NOMO-1 treated with DMSO at 0.1 percent for 48 hours (cell line): ENCODE data around the gene MEI1.
"Not testable (repeated sequence)": the region's sequence is repeated elsewhere in the genome, so short reads cannot be mapped to it uniquely, and the experiment has no call there.

Source experiments
- DNase-seq: peaks from one replicate; lab custom pipeline; 2025; ENCODE audit not compliant: unreplicated experiment; lab: John Stamatoyannopoulos, UW

MEI1 gene

DNA sequence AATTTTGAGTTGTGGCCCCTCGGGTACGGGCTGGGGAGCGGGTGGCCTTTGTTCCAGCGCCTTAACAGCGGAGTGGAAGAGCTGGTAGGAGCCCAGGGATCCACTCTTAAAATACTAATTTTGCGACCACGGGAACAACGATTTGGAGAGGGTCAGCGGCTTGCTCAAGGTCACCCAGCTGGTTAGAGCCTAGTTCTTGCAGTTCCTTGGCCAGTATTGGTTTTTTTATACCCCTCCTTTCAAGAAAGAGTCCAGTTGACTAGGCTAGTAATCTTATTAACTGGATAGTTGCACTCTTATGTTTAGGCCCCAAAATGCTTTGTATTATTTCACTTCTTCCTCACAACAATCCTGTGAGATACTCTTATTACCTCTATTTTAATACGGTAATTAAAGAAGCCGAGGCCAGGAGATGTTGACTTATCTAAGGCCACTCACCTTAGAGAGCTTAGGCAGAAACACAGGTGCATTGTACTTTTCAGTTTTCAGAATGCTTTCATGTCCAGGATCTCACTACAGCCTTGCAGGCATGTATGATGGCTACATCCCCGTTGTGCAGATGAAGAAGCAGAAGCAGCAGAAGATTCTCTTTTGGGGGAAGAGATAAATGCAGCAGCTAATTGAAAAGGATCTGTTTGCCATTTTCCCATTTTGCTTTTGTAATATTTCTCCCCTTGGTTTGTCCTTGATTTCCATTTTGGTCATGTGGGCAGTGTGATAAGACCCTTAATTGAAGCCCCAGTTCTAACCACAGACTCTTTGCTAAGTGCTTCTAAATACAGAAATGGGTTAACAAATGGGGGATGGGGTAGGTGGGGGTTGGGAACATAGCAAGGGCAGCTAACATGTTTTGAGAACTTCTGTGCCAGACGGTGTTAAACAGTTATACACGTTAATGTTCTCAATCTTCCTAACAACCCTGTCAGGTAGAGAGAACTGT is 135.0 kb downstream of the MEI1 start:
- DNase-seq = peak; percentile 15

DNA sequence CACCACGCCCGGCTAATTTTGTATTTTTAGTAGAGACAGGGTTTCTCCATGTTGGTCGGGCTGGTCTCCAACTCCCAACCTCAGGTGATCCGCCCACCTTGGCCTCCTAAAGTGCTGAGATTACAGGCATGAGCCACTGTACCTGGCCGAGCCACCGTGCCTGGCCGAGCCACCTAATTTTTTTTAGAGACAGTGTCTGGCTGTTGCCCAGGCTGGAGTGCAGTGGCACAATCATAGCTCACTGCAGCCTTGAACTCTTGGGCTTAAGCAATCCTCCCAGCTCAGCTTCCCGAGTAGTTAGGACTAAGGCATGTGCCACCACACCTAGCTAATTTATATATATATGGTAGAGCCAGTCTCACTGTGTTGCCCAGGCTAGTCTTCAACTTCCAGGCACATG is 136.2 kb downstream of the MEI1 start:
- not testable (repeated sequence) for DNase-seq

DNA sequence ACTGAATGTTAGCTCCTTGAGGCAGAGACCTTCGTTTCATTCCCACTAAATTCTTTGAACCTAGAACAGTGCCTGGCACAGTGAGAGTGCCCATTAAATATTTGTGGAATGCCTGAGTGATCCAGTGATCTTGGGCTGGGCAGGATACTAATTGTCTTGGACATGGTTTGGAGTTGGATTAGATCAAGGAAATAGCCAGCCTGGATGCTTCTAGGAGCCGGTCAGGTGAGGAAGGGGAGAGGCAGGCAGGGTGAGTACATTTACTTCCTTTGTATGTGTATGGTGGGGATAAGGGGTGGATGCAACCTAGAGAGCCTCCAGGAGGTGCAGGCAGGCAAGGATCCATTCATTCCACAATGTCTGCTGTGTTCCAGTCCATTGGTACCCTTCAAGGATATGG is 137.2 kb downstream of the MEI1 start:
- DNase-seq = no peak

DNA sequence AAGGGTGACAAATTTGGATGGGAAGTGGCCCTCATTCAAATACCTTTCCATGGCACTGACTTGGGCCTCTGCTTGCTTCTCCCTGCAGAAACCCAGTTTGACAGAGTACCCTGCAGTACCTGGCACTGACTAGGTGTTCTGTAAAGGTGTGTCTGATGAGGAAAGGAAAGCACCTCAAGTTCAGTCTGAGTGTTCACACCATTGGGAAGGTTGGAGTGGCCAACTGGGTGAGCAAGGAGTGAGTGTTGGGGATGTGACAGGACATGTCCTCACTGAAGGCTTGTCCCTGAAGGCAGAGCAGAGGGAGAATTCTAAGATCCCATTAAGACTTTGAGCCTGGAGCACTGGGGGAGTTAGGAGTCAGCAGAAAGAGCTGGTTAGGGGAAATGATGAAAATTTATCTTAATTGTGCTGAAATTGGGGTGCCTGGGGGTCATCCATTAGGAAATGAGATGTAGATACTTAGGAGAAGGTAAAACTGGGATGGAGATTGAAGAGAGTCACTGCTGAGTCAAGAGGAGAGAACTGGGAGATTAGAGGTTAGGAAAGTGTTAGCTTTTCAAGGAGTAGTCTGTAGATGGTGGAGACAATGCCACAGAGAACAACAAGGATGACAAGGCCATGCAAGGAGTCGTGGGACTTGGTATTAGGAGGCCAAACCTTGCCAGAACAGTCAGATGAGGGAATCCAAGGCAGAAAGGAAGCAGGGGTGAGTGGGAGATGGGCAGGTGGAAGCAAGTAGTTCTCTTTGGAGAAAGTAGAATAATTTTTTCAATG is 139.7 kb downstream of the MEI1 start:
- no peak for DNase-seq

- DNase-seq = no peak
These were observed 140.9 kb downstream of the MEI1 start for GRCh38 chr22:41840216-41840615.

DNA sequence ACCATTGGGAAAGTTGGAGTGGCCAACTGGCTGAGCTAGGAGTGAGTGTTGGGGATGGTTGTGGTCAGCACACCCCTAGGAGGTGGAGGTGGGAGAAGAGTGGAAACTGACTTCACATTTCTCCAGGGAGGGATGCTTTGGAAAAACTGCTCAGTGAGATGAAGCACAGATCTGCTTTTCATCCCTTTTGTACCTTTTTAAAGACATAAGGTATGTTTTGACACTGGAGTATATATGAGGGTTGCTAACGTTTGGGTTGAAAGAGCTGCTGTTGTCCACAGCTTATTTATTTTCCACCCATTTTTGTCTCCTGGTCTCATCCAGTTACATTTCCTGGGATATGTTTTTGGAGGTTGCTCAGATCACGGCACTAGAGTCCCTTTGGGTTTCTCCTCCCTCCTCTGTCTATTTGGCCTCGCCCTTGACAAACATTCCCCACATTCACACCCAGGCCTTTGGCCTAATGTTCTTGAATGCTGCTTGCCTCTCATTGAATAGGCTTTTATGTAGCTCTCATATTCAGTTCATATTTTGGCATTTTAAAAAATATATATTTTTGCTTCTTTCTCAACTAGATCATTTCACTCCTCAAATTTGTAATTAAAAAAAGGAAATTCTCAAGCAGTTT is 141.9 kb downstream of the MEI1 start:
- no peak for DNase-seq

DNA sequence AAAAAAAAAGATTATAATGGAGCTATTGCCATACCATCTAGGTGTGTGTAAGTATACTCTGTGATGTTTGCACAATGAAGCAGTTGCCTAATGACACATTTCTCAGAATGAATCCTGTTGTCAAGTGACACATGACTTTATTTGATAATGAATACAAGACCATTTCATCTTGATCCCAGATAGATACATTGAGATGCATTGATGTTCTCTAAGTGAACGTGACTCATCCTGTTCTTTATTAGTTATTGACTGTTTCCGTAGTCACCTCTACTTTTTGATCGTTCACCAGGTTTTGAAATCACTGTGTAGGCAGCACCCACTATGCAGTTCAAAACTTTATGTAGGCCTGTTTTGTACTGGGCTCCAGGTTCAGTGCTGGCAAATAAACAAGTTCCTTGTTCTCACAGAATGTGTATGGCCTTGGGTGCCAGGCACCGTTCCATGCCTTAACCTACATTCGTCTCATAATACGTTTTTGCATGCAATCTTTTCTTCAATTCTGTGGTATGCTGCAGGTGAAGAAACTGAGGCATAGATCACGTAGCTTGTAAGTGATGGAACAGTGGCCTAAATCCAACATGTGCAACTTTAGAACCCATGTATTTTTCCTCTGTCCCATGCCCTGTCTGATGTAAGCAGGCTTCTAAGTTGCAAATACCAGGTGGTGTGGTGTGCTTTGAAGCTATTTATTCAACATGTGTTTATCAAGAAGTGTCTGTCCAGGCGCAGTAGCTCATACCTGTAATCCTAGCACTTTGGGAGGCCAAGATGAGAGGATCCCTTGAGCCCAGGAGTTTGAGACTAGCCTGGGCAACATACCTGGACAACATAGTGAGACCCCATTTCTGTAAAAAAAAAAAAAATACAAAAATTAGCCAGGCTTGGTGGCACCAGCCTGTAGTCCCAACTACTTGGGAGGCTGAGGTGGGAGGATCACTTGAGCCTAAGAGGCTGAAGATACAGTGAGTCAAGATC is 144.0 kb downstream of the MEI1 start:
- DNase-seq = no peak

- DNase-seq = peak; percentile 36
These were observed 144.7 kb downstream of the MEI1 start for GRCh38 chr22:41844036-41844435.

DNA sequence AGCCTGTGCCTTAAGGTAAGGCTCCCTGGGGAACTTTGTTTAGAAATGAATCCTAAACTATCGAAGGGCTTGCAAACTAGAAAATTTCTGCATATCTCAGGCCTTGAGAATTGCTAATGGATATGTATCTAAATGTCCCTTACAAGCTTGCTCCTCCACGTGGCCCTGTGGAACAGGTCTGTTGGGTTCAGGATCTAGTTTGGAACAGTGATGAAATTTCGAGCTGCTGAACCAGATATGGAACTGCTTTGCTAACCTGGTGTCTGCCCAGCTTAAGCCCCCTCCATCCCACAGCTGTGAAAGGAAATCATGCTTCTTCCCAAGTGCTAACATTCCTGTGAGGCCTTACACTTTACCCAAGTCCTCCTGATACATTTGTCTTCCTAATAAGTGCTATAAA is 145.2 kb downstream of the MEI1 start:
- DNase-seq = no peak

GRCh38 chr22:41845380-41846267 is 146.3 kb downstream of the MEI1 start:
- no peak for DNase-seq

DNA sequence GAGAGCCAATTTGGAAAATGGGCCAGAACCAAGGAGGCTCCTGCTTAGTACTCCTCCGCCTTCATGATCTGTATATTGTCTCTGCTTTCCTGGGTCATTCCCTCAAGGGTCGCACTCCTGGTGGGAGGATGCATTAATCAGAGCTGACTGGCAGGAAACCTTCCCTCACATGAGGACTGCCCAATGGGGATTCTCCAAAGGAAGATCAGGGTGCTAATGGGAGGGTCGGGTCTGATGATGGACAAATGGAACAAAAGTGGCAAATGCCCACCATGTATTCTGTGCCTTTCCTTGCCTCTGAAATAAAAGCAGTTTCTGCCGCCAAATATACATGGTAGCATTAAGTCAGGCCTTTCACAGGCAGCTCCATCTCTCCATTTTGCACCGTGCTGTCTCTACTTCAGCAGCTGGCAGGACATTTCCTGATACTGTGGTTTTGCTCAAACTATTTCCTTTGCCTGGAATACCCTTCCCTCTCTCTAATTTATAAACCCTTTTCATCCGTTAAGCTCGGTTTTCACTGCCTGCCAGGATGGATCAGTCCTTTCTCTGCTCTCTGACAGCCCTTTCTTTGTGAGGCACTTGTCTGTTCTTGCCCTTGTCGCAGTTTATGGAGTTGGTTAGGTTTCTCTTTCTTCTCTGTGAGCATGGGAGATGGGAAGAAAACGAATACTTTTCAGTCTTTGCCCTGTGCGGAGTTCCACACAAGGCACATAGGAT is 147.1 kb downstream of the MEI1 start:
- DNase-seq = no peak

DNA sequence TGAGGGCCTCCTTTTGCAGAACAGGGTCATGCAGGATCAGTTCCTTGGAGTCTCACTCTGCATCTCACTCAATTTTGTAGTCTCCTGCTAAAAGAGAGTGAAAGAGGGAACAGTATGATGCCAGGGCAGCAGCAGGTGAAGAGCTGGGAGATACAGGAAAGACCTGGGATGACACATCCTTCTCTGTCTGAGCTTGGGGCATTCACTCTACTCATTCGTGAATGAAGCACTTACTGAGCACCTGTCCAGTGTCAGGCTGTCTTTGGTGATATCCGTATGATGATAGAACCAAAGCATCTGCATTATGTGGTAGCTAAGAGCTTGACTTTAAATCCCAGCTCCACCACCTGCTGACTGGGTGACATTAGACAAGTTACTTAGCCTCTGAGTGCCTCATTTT is 148.0 kb downstream of the MEI1 start:
- DNase-seq = no peak

DNA sequence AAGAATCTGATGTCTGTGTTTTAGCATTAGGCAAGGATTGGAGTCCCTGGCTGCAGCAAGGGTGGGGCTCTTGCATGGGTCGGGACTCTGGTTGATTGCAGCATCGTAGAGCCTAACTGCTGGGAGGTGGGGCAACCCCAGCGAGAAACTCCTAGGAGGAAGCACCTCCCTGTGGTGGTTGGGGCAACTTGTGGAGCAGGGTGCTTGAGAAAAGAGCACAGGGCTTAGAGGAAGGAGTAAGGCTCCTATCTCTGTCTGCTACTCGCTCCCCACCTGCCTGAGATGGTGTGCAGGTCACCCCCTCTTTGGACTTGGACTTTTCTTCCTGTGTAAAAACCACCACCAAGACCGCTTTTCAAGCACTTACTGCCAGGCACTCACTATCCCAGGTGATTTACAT is 149.2 kb downstream of the MEI1 start:
- DNase-seq = peak; percentile 95
